CD4-positive, alpha-beta T cell treated with Interferon alpha-2 for 1 hour (primary cell): ENCODE results near the gene PLEKHA1.
A peak's percentile ranks its signal among the peaks of the same experiment; 100 is the strongest.

Experiments used
- DNase-seq, 2 donors: peaks; one replicate each; pipeline ENCODE4 v3.0.0-alpha.2; 2020 to 2022

Gene PLEKHA1

DNA sequence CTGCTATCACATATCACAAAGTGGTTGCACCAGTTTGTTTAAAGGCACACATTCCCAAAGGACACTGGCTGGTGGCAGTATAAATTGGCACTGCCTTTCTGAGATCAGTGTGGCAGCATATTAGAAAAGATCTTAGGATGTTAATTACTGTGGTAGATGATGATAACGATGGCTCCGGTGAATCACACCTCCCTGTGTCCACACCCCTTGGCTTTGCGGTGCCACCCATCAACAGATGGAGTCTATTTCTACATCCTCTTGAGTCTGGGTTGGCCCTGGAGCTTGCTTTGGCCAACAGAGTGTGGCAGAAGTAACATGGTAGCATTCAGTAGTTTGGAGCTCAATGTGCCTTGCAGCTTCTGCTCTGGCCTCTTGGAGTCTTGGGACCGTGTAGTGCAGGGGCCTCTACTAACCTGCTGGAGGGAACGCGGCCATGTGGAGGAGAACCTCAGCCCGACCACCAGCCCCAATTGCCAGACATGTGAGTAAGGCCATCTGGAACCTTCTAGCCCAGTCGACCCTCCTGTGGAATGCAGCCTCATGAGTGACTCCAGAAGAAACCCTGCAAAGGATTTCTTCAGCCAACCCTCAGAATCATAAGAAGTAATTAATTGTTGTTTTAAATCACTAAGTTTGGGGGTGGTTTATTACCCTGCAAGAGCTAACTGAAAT lies 27.2 kb upstream of the PLEKHA1 start:
- DNase-seq, result no peak

DNA sequence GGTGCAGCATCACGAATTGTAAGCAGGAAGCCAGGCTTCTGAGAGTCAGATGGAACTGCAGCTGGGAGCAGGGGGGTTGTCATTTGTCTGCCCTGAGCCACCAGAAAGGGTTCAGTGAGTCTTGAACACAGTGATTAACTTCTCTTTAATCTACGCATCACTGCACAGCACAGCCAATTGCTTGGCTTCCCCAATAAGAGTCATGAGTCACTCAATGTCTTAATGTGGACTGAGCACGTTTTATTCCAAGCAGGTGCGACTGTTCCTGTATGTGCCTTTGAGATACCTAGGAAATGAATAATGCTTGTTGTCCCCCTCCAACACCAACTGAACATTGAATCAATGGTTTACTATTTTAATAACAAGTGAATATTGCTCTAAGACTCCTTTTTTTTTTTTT lies 26.0 kb upstream of the PLEKHA1 start:
- DNase-seq, result no peak

DNA sequence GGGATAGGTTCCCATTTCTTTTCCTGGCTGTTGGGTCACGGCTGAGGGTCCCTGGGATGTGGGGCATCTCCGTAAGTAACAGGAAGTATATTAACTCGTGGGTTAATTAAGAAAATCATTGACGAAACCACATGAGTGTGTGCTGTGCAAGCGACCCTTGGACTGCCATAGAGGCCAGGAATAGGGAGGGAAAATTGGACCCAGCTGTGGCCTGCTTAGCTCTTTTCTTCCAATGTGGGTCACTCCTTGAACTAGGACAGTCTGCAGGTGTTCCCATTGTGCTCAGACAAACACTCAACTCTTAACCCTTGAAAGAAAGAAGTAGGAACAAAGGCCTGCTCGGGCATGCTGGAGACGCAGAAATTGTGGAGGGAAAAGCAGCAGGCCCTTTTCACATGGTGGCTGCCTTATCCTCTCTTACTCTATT lies 25.6 kb upstream of the PLEKHA1 start:
- no peak for DNase-seq

DNA sequence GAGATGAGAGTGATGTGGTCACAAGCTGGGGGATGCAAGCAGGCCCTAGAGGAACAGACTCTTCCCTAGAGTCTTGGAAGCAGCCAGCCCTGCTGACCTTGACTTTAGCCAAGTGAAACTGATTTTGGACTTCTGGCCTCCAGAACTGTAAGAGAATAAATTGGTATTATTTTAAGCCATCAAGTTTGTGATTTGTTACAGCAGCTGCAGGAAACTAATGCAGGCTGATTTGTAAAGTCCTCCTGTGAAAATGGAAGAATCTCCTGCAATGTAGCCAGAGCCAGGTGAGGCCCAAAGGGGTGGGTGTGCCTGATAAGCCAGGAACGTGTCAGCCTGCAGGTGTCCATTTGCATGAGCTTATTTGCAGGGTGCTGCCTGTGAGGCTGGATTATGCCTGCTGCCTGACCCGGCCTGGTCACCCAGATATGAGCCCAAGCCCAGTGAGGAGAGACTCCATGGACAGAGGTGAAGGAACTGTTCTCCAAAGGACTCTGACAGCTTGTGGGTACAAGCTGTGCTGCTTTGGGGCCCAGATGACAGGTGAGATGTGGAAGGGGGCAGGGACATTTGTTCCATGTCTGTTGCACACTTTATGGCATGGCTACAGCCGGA lies 24.6 kb upstream of the PLEKHA1 start:
- no peak for DNase-seq

DNA sequence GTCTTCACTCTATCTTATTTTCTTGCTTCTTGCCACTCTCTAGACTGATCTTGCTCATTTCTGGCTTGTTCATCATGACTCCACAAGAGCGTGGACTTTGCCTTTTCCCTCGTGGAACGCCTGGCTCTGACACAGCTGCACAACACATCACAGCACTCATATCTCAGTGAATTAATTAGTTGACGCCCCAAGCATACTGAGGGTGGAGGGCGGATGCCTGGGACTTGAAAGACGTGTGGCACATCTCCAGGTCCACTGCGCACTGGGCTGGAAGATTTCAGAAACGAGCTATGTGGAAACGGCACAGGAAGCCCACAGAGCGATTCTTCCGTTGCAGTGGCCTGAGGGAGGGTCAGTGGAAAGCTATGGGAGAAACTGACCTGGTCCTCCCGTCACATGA lies 23.6 kb upstream of the PLEKHA1 start:
- DNase-seq, result no peak

DNA sequence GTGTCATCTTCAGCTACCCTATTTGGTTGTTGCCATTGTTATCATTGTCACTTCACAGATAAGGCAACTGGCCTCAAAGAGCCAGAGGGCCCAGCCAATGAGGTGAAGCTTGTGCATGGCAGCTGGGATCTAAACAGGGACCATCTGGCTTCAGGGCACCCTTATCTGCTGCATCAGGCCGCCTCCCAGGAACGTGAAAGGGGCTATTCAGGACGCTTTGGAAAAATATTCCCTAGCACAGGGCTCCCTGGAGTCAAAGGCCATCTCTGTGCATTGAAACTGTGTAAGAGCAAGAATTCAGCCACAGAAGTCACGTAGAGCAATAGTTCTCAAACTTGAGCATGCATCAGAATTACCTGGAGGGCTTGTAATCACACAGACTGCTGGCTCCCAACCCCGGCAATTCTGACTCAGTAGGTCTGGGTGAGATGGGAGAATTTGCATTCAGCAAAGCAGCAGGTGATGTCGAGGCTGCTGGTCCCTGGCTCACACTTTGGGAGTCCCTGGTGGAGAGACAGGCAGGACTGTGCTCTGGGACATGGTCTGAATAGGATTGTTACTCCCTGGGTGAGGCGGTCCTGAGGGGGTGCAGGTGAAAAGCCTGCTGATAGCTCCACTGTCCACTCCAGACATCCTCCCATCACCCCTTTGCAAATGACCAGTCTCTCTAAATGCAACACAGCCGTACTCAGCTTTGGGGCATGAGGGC lies 21.5 kb upstream of the PLEKHA1 start:
- DNase-seq, result no peak

DNA sequence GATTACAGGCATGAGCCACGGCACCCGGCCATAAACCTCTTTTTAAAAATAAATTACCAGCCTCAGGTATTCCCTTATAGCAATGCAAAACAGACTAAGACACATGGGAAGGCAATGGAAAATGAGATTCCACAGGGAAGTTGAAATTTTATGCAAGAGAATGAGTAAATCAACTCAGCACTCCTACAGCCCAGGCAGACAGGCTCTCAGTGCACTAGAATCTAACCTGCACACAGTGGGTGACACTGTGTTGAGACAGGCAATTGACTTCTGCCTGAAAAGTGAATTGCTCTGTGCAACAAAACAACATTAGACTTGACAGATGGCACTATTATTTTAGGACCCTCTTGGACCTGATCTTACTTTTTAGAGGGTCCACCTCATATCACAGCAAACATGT lies 20.1 kb upstream of the PLEKHA1 start:
- no peak for DNase-seq

DNA sequence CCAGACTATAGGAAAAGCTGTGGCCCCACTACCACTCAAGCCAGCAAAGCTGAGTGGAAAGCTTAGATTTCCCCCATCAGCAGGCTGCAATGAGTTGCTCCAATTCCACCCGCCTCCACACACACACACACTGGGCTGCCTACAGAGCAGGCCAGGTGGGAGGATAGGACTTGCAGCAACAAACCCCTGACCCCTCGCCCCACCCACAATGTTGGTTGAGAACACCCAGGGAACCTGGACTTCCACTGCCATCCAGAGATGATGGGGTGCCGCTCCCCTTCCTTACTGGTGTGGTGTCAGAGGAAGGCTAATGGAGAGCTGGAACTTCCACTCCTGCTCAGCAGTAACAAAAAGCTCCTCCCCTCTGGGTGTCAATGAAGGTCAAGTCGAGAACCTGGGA lies 16.8 kb upstream of the PLEKHA1 start:
- DNase-seq, result no peak

DNA sequence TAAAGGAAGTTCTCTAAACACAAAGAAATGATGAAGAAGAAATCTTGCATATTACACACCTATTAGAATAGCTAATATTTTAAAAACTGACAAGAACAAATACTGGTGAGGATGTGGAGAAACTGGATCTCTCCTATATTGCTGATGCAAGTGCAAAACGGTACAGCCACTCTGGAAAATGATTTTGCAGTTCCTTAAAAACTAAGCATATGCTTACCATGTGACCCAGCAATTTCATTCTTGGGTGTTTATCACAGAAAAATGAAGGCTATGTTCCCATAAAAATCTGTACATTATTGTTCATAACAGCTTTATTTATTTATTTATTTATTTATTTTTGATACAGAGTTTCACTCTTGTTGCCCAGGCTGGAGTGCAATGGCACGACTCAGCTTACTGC lies 14.9 kb upstream of the PLEKHA1 start:
- DNase-seq, result no peak

DNA sequence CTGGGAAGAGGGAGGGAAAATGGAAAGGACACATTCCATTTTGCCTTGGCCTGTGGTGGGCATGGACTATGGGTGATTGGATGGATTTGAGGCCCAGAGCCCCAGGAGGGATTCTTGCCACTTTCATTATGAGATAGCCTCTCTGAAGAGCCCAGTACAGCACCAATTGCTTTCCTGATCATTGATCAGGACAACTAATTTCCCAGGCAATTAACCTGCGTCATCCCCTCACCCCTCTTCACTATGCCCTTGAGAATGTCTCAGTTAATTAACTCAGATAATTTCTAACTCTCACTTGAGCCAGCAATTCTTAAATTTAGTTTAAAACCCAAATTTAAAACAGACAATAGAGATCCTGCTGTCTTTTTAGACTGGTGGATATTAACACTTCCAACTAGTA lies 13.5 kb upstream of the PLEKHA1 start:
- DNase-seq, result no peak

DNA sequence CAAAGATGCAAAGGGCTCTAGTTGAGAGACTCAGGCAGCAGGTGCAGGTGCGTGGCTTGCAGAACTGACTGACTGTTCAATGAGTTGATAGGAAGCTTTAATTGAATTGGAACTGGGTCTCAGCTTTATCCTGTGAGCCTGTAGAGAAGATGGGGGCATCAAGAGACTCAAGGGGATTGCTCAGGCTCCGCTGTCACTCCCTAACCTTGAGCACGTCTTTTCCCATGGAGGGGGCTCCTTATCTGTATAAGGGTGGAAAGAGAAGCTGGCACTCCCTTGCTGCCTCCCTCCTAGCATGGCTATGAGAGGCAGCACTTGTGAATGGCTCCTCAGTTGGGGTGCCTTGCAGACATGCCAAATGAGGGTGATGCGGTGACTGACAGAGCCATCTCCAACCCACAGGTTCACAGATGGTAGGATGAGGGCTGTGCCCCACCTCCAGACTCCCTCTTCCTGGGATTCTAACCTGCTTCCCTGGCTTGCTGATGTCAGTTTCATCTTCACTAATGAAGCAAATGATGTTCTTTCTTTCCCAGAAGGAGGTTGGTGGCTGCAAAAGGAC lies 12.4 kb upstream of the PLEKHA1 start:
- no peak for DNase-seq

DNA sequence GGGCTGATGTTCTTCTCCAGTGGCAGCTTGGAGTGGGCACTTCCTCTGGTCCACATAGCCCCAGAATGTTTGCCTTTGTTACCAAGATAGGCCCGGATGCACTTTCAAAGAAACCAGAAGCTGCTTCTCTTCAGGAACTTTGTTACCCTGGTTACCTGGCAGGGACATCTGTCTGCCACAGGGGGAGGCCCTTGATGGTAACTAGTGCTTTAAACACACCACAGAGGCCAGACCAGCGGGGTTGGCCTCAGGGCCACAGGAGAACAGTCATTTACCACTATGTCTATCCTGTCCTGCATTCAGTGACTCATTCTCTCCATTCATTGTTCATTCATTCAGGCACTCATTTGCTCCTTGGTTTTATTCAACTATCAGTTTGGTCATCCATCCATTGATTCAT lies 11.9 kb upstream of the PLEKHA1 start:
- DNase-seq, result no peak

DNA sequence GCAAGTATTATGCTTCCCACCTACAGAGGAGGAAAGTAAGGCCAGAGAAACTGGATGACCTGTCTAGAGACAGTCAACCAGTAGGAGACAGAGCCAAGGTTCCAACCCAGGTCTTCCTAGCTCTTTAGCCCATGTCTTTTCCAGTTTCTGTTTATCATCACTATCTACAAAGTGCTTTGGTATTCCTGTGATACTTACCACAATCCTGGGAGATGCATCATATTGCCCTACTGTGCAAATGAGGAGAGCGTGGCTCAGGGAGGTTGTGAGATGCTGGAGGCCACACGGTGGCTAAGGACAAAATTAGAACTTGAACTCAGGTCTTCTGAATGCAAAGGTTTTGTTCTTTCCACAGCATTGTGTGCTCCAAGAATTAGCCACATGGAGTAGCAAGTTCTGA lies 11.2 kb upstream of the PLEKHA1 start:
- no peak for DNase-seq

DNA sequence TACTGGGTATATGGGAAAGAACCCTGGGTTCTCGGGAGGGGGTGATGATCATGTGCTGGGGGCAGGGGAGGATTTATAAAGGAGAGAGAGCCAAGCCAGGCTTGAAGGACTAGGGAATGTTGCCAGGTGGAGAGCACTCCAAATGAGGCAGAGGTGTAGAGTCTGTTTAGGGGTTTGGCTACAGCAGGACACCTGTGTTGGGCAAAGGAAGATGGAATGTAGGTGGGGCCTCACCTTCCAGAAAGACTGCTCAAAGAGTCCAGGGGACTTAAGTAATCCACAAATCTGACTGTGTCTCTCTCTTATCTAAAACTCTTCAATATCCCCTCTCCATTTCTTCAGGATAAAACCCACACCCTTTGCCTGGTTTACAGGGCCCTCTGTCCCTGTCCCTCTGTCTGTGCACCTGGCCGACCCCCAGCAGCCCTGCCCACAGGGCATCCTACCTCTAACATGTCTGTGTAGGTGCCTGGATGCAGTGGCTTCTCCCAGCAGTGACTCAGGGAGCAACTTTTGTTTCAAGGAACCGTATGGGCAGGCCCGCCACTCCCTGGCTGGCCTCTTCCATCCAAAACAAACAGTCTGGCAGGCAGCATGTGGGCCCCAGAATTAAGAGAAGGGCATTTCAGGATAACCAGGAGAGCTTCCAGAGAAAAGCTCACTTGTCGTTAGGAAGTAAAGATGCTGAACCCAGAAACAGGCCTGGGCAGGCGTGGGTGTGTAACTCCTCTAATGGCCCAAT lies 10.6 kb upstream of the PLEKHA1 start:
- DNase-seq, result no peak

DNA sequence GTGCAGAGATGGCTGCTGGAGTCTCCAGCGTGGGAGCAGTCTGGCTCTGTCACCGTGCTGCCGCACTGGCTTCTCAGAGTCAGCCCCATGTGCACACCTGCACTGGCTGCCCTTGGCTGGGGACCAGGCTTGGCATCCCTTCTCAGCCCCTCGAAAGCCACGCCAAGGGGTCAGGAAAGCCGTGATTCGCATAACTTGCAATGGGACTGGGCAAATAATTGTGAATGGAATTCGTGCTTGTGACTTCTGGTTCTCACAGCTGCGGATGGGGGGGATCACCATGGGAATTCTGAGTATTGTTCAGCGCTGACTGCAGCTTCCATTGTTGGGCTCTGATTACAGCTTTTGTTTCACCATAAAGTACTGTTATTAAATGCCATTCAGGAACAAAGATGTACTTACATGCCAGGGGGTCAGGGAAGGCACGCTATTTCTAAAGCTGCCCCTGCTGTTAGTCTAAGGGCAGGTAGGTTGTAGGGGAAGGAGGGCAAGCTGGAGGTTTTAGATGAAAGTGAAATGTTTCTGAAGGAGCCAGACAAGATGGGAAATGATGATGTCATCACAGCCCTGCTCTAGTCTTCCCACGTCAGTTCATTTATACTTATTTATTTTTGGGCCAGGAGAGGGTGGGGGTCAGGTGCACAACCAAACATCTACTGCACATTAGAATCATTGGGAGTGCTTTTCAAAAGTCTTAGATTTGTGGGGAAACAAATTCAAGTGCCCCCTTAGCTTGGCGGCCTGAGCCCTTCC lies 5.8 kb upstream of the PLEKHA1 start:
- DNase-seq, result no peak

DNA sequence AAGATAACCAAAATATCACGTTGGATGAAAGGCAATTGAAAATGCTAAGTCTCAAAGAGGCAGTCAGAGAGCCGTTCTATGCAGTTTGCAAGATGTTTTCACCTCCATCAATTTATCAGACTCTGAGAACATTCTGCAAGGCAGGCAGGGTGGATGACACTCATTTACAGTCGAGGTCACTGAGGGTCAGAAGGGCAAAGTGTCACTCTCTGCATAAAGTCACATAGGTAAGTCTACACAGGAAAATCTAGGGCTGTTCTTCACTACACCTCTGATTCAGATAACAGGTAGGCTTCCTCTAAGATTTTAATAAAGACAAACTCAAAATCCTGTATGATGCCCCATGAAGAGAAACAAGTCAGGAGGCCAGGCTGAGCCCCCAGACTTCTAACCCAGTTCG lies 1.4 kb upstream of the PLEKHA1 start:
- no peak for DNase-seq

DNA sequence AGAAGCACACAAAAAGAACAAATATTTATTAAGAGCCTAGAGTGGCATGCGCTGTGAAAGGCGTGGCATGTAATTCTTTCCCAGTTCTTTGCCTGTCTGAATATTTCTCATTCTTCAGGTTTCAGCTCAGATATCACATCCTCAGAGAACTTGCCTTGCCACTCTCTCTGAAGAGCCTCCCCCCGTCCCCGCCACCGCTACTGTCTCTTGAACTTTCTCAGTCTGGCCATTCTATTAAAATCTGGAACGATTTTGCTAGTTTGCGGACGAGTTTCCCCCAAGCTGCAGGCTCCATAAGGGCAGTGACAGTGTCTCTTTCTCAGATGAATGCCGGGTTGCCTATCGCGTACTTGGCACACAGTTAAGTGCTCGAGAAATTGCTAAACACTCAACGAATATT lies 787 bp upstream of the PLEKHA1 start:
- DNase-seq, result no peak

DNA sequence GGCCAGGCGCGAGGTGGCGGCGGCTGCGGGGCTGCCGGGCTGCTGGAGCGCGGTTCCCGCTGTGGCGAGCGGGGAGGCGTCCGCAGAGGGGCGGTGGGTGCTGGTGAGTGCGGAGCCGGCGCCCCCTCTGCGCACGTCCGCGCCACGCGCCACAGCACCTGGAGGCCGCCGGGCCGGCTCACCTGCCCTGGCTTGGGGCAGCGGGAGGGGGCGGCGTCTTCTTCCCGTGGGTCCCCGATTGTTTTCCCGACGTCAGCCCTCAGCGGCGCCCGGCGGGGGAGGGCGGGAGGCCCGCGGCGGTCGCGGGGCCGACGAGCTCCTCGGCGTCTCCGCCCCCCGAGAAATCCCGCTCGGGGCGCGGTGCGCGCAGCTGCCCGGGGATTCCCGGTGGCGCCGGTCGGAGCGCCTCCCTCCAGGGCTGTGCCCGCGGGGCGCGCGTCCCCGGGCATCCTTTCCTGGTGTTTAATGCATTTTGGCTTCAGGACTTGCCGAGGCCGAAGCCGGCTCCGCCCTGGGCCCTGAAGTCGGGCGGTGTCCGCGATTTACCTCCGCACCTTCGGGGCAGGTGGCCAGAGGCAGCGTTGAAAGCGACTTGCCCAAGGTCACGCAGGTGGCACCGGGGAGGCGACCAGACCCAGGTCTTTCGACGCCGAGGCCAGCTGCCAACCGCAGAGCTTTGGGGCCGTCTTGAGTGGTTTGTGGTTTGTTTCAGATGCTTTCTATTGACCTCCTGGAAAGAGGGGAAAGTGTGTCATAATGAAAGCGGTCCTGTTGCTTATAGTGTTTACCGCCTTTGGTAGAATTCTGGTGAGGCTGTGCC lies 561 bp downstream of the PLEKHA1 start:
- DNase-seq, result peak; percentile 76 to 85

DNA sequence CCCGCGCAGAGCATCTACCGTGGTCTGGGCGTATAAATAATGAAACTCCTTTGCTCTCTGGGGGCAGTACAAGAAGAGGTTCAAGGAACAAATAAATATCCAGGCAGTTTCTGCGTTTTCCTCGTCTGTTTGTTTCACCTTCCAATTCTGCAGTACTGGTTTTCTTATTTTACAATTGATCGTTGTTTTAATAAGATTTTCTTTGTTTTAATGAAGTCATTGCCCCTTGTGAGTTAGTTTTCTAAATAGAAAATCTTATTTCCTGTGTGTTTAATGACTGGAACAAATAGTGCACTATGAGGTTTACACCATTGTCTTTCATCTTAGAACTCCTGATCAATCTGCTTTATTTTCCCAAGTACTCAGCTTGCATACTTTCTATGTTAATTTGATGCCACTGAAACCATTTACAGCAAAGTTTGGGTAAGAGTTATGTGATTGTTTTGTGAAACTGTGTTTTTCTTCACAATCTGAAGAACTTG lies 1.2 kb downstream of the PLEKHA1 start:
- peak in 1 of 2 donors; percentile 2 for DNase-seq

DNA sequence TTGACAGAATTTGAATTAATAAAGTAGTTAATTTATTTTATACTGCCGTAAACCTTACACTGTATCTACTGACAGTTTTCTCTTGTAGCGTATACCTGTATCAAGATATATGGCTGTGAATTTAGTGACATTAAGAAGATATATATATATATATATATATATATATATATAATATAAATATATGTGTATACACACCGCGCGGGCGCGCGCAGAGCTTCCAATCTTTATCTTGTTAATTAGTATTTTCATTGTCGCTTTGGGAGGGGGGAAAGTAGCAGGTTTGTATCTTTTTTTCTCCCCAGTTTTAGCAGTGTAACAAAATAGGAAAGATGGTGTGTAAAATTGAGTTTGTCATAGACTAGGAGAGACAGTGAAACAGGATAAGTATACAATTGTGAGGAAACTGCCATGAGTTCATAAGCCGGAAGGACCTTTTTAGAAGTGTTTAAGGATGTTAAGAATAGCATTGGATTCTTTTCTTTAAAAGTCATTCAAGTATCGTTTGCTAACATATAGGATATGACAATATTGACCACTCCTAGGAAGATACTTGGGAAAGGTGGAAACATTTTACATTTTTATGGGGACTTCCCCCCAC lies 2.0 kb downstream of the PLEKHA1 start:
- DNase-seq, result no peak

DNA sequence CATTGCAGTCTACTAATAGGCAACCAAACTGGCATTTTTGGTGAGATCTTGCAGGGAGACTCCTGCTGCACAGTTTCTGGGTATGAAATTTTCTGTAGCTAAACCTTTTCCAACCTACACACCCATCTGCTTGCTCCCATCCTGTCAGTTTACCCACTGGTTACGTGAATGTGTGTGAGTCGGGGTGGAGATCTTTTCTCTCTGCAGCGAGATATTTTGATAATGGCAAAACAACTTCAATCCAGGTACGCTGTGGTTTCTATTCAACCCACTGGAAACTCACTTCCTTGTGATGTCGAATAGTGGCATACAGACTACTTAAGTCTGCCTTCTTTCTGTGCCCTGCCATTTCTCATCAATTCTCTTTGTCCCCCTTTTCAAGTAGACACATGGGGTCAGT lies 4.5 kb downstream of the PLEKHA1 start:
- DNase-seq, result no peak
